Activated CD4-positive, alpha-beta T cell treated with anti-CD3 and anti-CD28 coated beads, Interleukin-2, amount 50 U/mL, for 1 hour (primary cell): Measurements from ENCODE around the gene B3GNT9.

Experiments
- DNase-seq: peaks from one replicate; pipeline ENCODE4 v3.0.0-alpha.2; 2020

Gene B3GNT9

GRCh38 chr16:67184995-67185650 is 34.3 kb upstream of the B3GNT9 start:
- peak; percentile 87 for DNase-seq

- no peak for DNase-seq
These were observed 33.7 kb upstream of the B3GNT9 start for GRCh38 chr16:67184453-67184994.

- DNase-seq, result peak; percentile 90
These were observed 33.0 kb upstream of the B3GNT9 start, which contains the start of gene MATCAP1 for GRCh38 chr16:67183627-67184452. Gene MATCAP1, minus strand, starts transcription at chr16:67183963. Its CDS starts 3,353 bp downstream, at chr16:67180610.

GRCh38 chr16:67183284-67183626 is 32.5 kb upstream of the B3GNT9 start:
- DNase-seq, result no peak

- no peak for DNase-seq
These were observed 31.5 kb upstream of the B3GNT9 start for GRCh38 chr16:67182288-67182687.

GRCh38 chr16:67181346-67181745 is 30.5 kb upstream of the B3GNT9 start:
- DNase-seq, result no peak

GRCh38 chr16:67180166-67180565 is 29.4 kb upstream of the B3GNT9 start:
- no peak for DNase-seq

GRCh38 chr16:67179421-67180080 is 28.8 kb upstream of the B3GNT9 start:
- no peak for DNase-seq

- peak; percentile 62 for DNase-seq
These were observed 27.2 kb upstream of the B3GNT9 start for GRCh38 chr16:67177743-67178699.

GRCh38 chr16:67176662-67177061 is 25.9 kb upstream of the B3GNT9 start:
- DNase-seq, result no peak

GRCh38 chr16:67174706-67175231 is 24.0 kb upstream of the B3GNT9 start:
- no peak for DNase-seq

- peak; percentile 63 for DNase-seq
These were observed 23.3 kb upstream of the B3GNT9 start for GRCh38 chr16:67173808-67174705.

GRCh38 chr16:67173323-67173722 is 22.5 kb upstream of the B3GNT9 start:
- DNase-seq, result no peak

GRCh38 chr16:67170949-67171649 is 20.3 kb upstream of the B3GNT9 start:
- DNase-seq, result no peak

- no peak for DNase-seq
These were observed 19.6 kb upstream of the B3GNT9 start, which contains the start of gene NOL3 for GRCh38 chr16:67170168-67170948. Gene NOL3, plus strand, starts transcription at chr16:67170538.

- DNase-seq, result no peak
These were observed 18.9 kb upstream of the B3GNT9 start for GRCh38 chr16:67169642-67170167.

- no peak for DNase-seq
These were observed 18.2 kb upstream of the B3GNT9 start for GRCh38 chr16:67169011-67169451.

GRCh38 chr16:67167588-67167987 is 16.8 kb upstream of the B3GNT9 start:
- DNase-seq, result no peak

- DNase-seq, result no peak
These were observed 15.9 kb upstream of the B3GNT9 start for GRCh38 chr16:67166598-67167168.
